Astrocyte (in vitro differentiated cells and primary cell): ENCODE results near the gene NRIP2. TPM values are rescaled to one million over a fixed set of nuclear protein-coding genes. Genes with fewer than 3 reads are reported as not detected.
A peak's percentile ranks its signal among the peaks of the same experiment; 100 is the strongest.

Experiments
- DNase-seq: peaks from one replicate; pipeline ENCODE4 v3.0.0-alpha.2; 2010; ENCODE audit warnings: low read depth
- FAIRE-seq: peaks from 2 replicates; lab custom pipeline; 2011; peaks lifted over from hg19 to GRCh38; lab: Jason Lieb, UNC
- H2AFZ ChIP-seq: 2 replicates; pipeline ENCODE4 v1.6.0; 2012; ENCODE audit warnings: low read depth, low read length, inconsistent platforms
- H3K27ac ChIP-seq: 2 replicates; pipeline ENCODE4 v1.5.1; 2011; ENCODE audit warnings: low read depth, low read length, inconsistent platforms
- H3K27me3 ChIP-seq: 2 replicates; pipeline ENCODE4 v1.6.0; 2011; ENCODE audit warnings: low read length, inconsistent platforms; ENCODE audit not compliant: insufficient read depth
- H3K36me3 ChIP-seq: 2 replicates; pipeline ENCODE4 v1.5.1; 2011; ENCODE audit warnings: low read length, inconsistent platforms; ENCODE audit not compliant: insufficient read depth
- H3K4me1 ChIP-seq: 2 replicates; pipeline ENCODE4 v1.5.1; 2011; ENCODE audit warnings: low read length, inconsistent platforms; ENCODE audit not compliant: insufficient read depth
- H3K4me2 ChIP-seq: 2 replicates; pipeline ENCODE4 v1.6.0; 2012; ENCODE audit warnings: low read length, inconsistent platforms
- H3K4me3 ChIP-seq: 2 replicates; pipeline ENCODE4 v1.5.1; 2011; ENCODE audit warnings: low read depth, mild to moderate bottlenecking, low read length, inconsistent platforms; ENCODE audit not compliant: insufficient read depth
- H3K79me2 ChIP-seq: 2 replicates; pipeline ENCODE4 v1.6.0; 2012; ENCODE audit warnings: mild to moderate bottlenecking, low read length, inconsistent platforms; ENCODE audit not compliant: insufficient read depth
- H3K9ac ChIP-seq: 2 replicates; pipeline ENCODE4 v1.6.0; 2012; ENCODE audit warnings: mild to moderate bottlenecking, low read length, inconsistent platforms
- H3K9me3 ChIP-seq: 2 replicates; pipeline ENCODE4 v1.5.1; 2012; ENCODE audit warnings: low read depth, mild to moderate bottlenecking, low read length, inconsistent platforms; ENCODE audit not compliant: insufficient read depth
- H4K20me1 ChIP-seq: 2 replicates; pipeline ENCODE4 v1.6.0; 2012; ENCODE audit warnings: low read length, inconsistent platforms; ENCODE audit not compliant: insufficient read depth
- H3K27ac Mint-ChIP-seq: one replicate; pipeline ENCODE4 v1.8.0; 2021; ENCODE audit warnings: mild to moderate bottlenecking, mixed read lengths; ENCODE audit not compliant: unreplicated experiment
- H3K27me3 Mint-ChIP-seq: one replicate; pipeline ENCODE4 v1.8.0; 2021; ENCODE audit warnings: low read depth, mixed read lengths; ENCODE audit not compliant: unreplicated experiment
- H3K36me3 Mint-ChIP-seq: one replicate; pipeline ENCODE4 v1.8.0; 2021; ENCODE audit warnings: low read depth, mixed read lengths; ENCODE audit not compliant: unreplicated experiment
- H3K4me1 Mint-ChIP-seq: one replicate; pipeline ENCODE4 v1.8.0; 2021; ENCODE audit warnings: low read depth, mixed read lengths; ENCODE audit not compliant: unreplicated experiment
- H3K4me3 Mint-ChIP-seq: one replicate; pipeline ENCODE4 v1.8.0; 2021; ENCODE audit warnings: mild to moderate bottlenecking, moderate library complexity, mixed read lengths; ENCODE audit not compliant: unreplicated experiment
- H3K9me3 Mint-ChIP-seq: one replicate; pipeline ENCODE4 v1.8.0; 2021; ENCODE audit warnings: mild to moderate bottlenecking, mixed read lengths; ENCODE audit not compliant: unreplicated experiment
- CTCF ChIP-seq: IDR thresholded peaks from 2 replicates; pipeline ENCODE4 v1.5.1; 2011; ENCODE audit warnings: low read depth, mild to moderate bottlenecking, inconsistent platforms, low read length, moderate library complexity; ENCODE audit not compliant: insufficient read depth
- EZH2 ChIP-seq: IDR thresholded peaks from 2 replicates; pipeline ENCODE4 v1.6.1; 2012; ENCODE audit warnings: mild to moderate bottlenecking, low read length, inconsistent platforms; ENCODE audit not compliant: insufficient read depth
- total RNA-seq: library from RNA; stranded (reverse); gene quantifications from 2 replicates; pipeline ENCODE4 v1.2.1, GENCODE V29; 2021

The NRIP2 gene
- total RNA-seq, 1 donor from 2014 or later = not detected

GRCh38 chr12:2824541-2824940, 10.3 kb downstream of the NRIP2 start:
- Histone ChIP-seq H3K4me1 (peaks cover 9% of the 10 kb centered on the region), H3K79me2 (no peaks in the 10 kb centered on the region), H3K27me3 (no peaks in the 10 kb centered on the region), H3K27ac (peak overlapping the region; percentile 48), H3K4me3 (no peak overlapping the region), H3K9me3 (no peaks in the 10 kb centered on the region), H3K4me2 (no peak overlapping the region), H2AFZ (no peak overlapping the region), H4K20me1 (no peaks in the 10 kb centered on the region), H3K9ac (peak overlapping the region; percentile 10), H3K36me3 (peaks cover 21% of the 10 kb centered on the region)
- FAIRE-seq (no peak), DNase-seq (peak; percentile 62)
- peaks cover 5% of the 10 kb centered on the region for H3K4me1 Mint-ChIP-seq
- H3K27me3 Mint-ChIP-seq = no peaks in the 10 kb centered on the region
- H3K9me3 Mint-ChIP-seq = no peaks in the 10 kb centered on the region
- H3K27ac Mint-ChIP-seq = no peak overlapping the region
- peaks cover 32% of the 10 kb centered on the region for H3K36me3 Mint-ChIP-seq
- H3K4me3 Mint-ChIP-seq = no peak overlapping the region
- TF ChIP-seq EZH2 (no peak), CTCF (no peak)

- H3K4me1 Mint-ChIP-seq = peaks cover 5% of the 10 kb centered on the region
- Histone ChIP-seq H3K4me2 (no peak overlapping the region), H4K20me1 (no peaks in the 10 kb centered on the region), H2AFZ (no peak overlapping the region), H3K9ac (no peak overlapping the region), H3K4me3 (no peak overlapping the region), H3K27me3 (no peaks in the 10 kb centered on the region), H3K27ac (no peak overlapping the region), H3K36me3 (peaks cover 20% of the 10 kb centered on the region), H3K79me2 (no peaks in the 10 kb centered on the region), H3K9me3 (no peaks in the 10 kb centered on the region), H3K4me1 (peaks cover 9% of the 10 kb centered on the region)
- H3K4me3 Mint-ChIP-seq = no peak overlapping the region
- H3K27ac Mint-ChIP-seq = no peak overlapping the region
- no peaks in the 10 kb centered on the region for H3K9me3 Mint-ChIP-seq
- H3K36me3 Mint-ChIP-seq = peaks cover 29% of the 10 kb centered on the region
- FAIRE-seq (no peak), DNase-seq (no peak)
- no peak for TF ChIP-seq EZH2
- no peak for TF ChIP-seq CTCF
- no peaks in the 10 kb centered on the region for H3K27me3 Mint-ChIP-seq
Measured at GRCh38 chr12:2823483-2823882, 11.4 kb downstream of the NRIP2 start.

- Histone ChIP-seq H3K4me1 (no peaks in the 10 kb centered on the region), H3K36me3 (peaks cover 24% of the 10 kb centered on the region), H3K27me3 (no peaks in the 10 kb centered on the region), H4K20me1 (peaks cover 3% of the 10 kb centered on the region), H2AFZ (no peak overlapping the region), H3K9me3 (no peaks in the 10 kb centered on the region), H3K79me2 (peaks cover 5% of the 10 kb centered on the region), H3K9ac (no peak overlapping the region), H3K27ac (no peak overlapping the region), H3K4me2 (no peak overlapping the region), H3K4me3 (no peak overlapping the region)
- Mint-ChIP-seq H3K27me3 (no peaks in the 10 kb centered on the region), H3K9me3 (no peaks in the 10 kb centered on the region), H3K4me1 (no peaks in the 10 kb centered on the region), H3K4me3 (no peak overlapping the region), H3K27ac (no peak overlapping the region), H3K36me3 (peaks cover 22% of the 10 kb centered on the region)
- FAIRE-seq = no peak
- TF ChIP-seq CTCF = no peak
- TF ChIP-seq EZH2 = no peak
- no peak for DNase-seq
Measured at GRCh38 chr12:2820432-2820831, 14.4 kb downstream of the NRIP2 start.
